ENCODE data around the gene PNPLA6. TPM values are rescaled to one million over a fixed set of nuclear protein-coding genes. Genes with fewer than 3 reads are reported as not detected.
A peak's percentile ranks its signal among the peaks of the same experiment; 100 is the strongest.

PNPLA6 gene
- total and polyA plus RNA-seq, 10 of the 15 experiments (the other 5 are each of a cell fraction or from before 2014, with no cell fraction given) = 0.95 to 105 (median 40.0) TPM

DNA sequence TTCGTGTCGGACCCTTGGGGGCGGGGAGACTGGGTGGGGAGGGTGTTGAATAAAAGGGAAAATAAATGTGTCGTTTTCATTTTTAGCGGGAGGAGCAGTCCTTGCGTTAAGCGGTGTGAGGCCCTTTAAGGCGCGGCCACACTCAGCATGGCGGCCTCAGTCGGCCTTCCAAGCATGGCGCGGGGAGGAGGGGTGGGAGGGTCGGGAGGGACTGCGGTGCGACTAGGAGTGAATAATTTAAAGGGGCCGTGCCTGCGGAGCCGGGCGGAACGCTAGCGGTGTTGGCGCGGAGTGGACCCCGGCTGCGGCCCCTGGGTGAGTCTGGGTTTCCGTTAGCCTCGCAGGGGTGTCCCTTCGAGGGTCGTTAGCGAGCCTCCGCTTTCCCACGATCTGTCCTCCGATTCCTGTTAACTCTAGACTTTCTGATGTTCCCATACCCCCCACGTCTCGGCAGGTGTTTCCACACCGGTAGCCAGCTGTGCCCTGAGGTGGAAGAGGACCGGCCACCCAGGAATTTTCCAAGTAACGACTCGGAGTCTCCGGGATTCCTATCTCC lies 1.5 kb upstream of the PNPLA6 start (continued):
- TF ChIP-seq ZNF384 (IDR thresholded peaks at IDR 0.05; ENCODE audit: borderline replicate concordance, low read depth, low read length) (no peak), BRCA1 (IDR thresholded peaks at IDR 0.05; ENCODE audit: low read depth, low read length) (no peak), KAT2A (conservative IDR thresholded peaks at IDR 0.05; ENCODE audit: control insufficient read depth, low read depth, low read length) (no peak), MYC (IDR thresholded peaks at IDR 0.05; ENCODE audit: insufficient read depth, insufficient read length, insufficient replicate concordance, low read length, severe bottlenecking) (no peak), RAD21 (IDR thresholded peaks at IDR 0.05; ENCODE audit: insufficient read depth, low read depth, low read length) (no peak), WRNIP1 (IDR thresholded peaks at IDR 0.05; ENCODE audit: borderline replicate concordance, low read depth, low read length) (no peak), CHD2 (IDR thresholded peaks at IDR 0.05; ENCODE audit: borderline replicate concordance, low read depth, low read length) (0 out of 2 replicates have a peak, but pooled peaks have one; percentile 37), NFXL1 (IDR thresholded peaks at IDR 0.05; ENCODE audit: borderline replicate concordance) (no peak), LARP7 (IDR thresholded peaks at IDR 0.05) (no peak), SPI1 (IDR thresholded peaks at IDR 0.05; ENCODE audit: borderline replicate concordance, insufficient read depth, low read depth, low read length) (no peak), YY1 (IDR thresholded peaks at IDR 0.05; ENCODE audit: low read depth, low read length) (peak; percentile 99), FOS (IDR thresholded peaks at IDR 0.05; ENCODE audit: borderline replicate concordance, extremely low read depth, insufficient read length) (no peak), E4F1 (IDR thresholded peaks at IDR 0.05; ENCODE audit: borderline replicate concordance, partially characterized antibody) (no peak), NR2F1 (conservative IDR thresholded peaks at IDR 0.05) (no peak), BACH1 (IDR thresholded peaks at IDR 0.05; ENCODE audit: borderline replicate concordance) (no peak), CHD1 (IDR thresholded peaks at IDR 0.05; ENCODE audit: low read depth, low read length) (no peak), STAT3 (IDR thresholded peaks at IDR 0.05; ENCODE audit: low read depth, low read length) (no peak), PBX3 (IDR thresholded peaks at IDR 0.05; ENCODE audit: insufficient replicate concordance, low read depth, low read length) (no peak)
- TF ChIP-seq, protein P1, sequence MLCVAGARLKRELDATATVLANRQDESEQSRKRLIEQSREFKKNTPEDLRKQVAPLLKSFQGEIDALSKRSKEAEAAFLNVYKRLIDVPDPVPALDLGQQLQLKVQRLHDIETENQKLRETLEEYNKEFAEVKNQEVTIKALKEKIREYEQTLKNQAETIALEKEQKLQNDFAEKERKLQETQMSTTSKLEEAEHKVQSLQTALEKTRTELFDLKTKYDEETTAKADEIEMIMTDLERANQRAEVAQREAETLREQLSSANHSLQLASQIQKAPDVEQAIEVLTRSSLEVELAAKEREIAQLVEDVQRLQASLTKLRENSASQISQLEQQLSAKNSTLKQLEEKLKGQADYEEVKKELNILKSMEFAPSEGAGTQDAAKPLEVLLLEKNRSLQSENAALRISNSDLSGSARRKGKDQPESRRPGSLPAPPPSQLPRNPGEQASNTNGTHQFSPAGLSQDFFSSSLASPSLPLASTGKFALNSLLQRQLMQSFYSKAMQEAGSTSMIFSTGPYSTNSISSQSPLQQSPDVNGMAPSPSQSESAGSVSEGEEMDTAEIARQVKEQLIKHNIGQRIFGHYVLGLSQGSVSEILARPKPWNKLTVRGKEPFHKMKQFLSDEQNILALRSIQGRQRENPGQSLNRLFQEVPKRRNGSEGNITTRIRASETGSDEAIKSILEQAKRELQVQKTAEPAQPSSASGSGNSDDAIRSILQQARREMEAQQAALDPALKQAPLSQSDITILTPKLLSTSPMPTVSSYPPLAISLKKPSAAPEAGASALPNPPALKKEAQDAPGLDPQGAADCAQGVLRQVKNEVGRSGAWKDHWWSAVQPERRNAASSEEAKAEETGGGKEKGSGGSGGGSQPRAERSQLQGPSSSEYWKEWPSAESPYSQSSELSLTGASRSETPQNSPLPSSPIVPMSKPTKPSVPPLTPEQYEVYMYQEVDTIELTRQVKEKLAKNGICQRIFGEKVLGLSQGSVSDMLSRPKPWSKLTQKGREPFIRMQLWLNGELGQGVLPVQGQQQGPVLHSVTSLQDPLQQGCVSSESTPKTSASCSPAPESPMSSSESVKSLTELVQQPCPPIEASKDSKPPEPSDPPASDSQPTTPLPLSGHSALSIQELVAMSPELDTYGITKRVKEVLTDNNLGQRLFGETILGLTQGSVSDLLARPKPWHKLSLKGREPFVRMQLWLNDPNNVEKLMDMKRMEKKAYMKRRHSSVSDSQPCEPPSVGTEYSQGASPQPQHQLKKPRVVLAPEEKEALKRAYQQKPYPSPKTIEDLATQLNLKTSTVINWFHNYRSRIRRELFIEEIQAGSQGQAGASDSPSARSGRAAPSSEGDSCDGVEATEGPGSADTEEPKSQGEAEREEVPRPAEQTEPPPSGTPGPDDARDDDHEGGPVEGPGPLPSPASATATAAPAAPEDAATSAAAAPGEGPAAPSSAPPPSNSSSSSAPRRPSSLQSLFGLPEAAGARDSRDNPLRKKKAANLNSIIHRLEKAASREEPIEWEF (IDR thresholded peaks at IDR 0.05; ENCODE audit: insufficient replicate concordance, low read depth, low read length) = peak; percentile 45
- TF ChIP-seq, protein P2, sequence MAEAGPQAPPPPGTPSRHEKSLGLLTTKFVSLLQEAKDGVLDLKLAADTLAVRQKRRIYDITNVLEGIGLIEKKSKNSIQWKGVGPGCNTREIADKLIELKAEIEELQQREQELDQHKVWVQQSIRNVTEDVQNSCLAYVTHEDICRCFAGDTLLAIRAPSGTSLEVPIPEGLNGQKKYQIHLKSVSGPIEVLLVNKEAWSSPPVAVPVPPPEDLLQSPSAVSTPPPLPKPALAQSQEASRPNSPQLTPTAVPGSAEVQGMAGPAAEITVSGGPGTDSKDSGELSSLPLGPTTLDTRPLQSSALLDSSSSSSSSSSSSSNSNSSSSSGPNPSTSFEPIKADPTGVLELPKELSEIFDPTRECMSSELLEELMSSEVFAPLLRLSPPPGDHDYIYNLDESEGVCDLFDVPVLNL (IDR thresholded peaks at IDR 0.05; ENCODE audit: low read depth, low read length) = no peak

Measured in GM12878 (cell line).